Choroid plexus epithelial cell (primary cell): ENCODE measurements around the gene IGF2BP2.

Source experiments
- DNase-seq: peaks from one replicate; pipeline ENCODE4 v3.0.0-alpha.2; 2010; ENCODE audit warnings: low read depth
- H3K4me3 ChIP-seq: 2 replicates; pipeline ENCODE4 v1.5.1; 2011; ENCODE audit warnings: low read depth, mild to moderate bottlenecking, control low read depth, low read length, moderate library complexity
- TF ChIP-seq, protein P1 (sequence below): conservative IDR thresholded peaks from 2 replicates; pipeline ENCODE4 v1.5.1; 2011; ENCODE audit warnings: low read depth, mild to moderate bottlenecking, control low read depth, inconsistent platforms, low read length, moderate library complexity

The IGF2BP2 gene

DNA sequence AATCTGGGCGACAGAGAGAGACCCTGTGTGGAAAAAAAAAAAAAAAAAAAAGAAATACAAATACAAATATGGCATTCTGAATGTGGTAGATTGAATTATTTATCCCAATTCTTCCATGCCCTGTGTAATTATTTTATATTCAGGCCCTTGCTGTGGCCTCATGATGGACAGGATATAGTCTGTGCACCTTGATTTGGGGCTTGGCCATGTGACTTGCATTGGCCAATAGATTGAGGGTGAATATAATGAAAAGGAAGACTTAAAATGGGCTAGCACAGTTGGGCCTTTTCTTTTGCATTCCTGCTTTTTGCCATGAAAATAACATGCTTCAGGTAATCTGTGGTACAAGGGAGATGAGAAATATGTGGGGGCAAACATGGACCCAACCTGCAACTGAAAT lies 27.1 kb upstream of the IGF2BP2 start:
- TF ChIP-seq, protein P1, sequence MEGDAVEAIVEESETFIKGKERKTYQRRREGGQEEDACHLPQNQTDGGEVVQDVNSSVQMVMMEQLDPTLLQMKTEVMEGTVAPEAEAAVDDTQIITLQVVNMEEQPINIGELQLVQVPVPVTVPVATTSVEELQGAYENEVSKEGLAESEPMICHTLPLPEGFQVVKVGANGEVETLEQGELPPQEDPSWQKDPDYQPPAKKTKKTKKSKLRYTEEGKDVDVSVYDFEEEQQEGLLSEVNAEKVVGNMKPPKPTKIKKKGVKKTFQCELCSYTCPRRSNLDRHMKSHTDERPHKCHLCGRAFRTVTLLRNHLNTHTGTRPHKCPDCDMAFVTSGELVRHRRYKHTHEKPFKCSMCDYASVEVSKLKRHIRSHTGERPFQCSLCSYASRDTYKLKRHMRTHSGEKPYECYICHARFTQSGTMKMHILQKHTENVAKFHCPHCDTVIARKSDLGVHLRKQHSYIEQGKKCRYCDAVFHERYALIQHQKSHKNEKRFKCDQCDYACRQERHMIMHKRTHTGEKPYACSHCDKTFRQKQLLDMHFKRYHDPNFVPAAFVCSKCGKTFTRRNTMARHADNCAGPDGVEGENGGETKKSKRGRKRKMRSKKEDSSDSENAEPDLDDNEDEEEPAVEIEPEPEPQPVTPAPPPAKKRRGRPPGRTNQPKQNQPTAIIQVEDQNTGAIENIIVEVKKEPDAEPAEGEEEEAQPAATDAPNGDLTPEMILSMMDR = no peak
- no peak overlapping the region for H3K4me3 ChIP-seq
- no peak for DNase-seq

DNA sequence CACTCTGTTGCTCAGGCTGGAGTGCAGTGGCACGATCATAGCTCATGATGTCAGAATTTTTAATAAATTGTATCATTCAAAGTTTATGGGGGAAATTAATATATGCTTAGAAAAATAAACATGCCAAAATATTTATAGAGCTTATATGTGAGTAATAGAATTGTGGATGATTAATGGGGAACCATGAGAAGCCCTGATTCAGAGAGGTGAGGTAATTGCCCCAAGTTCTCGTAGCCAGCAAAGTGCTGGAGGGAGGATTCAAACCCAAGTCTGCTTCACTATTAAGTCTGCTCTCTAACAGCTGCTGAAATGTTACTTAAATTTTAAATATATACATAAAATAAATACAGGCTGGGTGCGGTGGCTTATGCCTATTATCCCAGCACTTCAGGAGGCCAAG lies 26.2 kb upstream of the IGF2BP2 start:
- TF ChIP-seq, protein P1 = no peak
- H3K4me3 ChIP-seq = no peak overlapping the region
- DNase-seq = no peak

DNA sequence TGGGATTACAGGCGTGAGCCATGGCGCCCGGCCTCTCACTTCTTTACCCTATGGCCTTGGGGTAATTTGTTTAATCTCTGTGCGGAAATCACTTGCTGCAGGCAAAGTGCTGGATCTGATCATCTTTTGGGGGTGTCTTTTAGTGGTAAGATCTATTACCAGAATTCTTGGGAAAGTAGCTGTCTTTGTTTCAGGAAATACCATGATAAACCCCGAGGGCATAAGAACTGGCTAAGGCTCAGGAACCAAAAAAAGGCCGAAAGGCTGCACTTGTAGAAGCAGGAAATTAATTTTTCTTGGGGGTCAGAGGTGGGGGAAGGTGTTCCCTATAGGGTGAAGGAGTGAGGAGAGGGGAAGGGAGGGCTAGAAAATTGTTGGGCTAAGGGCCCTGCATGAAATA lies 22.7 kb upstream of the IGF2BP2 start:
- H3K4me3 ChIP-seq = no peak overlapping the region
- TF ChIP-seq, protein P1 = no peak
- DNase-seq = no peak

DNA sequence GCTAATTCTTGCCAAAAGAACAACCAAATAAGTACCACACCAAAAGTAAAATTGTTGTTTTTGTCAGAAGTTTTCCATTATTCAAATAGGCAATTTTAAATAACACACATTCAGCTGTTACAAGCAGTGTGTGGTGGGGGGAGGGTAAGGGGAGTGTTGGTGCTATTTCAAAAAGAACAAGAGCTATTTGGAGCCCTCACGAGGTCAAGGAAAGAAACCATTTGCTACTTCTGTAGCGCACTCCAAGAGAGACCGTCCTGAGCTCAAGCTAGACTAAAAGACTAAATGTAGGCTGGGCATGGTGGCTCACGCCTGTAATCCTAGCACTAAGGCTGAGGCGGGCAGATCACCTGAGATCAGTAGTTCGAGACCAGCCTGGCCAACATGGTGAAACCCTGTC lies 21.2 kb upstream of the IGF2BP2 start:
- TF ChIP-seq, protein P1 = no peak
- DNase-seq = peak; percentile 36
- no peak overlapping the region for H3K4me3 ChIP-seq

DNA sequence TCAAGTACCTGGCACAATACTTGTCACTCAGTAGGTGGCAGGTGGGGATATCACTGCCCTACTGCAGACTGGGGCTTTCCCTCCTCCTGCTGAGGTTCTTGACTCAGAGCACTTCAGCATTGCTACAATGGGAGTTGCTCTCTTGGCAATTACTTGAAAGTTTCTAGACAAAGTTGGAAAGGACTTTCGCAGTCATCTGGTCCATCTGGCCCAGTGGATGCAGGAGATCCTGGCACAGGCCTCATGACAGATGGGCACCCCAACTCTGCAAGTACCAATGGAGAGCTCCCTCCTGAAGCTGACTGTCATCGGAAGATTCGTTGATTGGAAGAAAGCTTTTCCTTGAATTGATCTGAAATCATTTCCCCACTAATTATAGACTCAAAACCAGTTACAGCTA lies 19.2 kb upstream of the IGF2BP2 start:
- TF ChIP-seq, protein P1 = no peak

DNA sequence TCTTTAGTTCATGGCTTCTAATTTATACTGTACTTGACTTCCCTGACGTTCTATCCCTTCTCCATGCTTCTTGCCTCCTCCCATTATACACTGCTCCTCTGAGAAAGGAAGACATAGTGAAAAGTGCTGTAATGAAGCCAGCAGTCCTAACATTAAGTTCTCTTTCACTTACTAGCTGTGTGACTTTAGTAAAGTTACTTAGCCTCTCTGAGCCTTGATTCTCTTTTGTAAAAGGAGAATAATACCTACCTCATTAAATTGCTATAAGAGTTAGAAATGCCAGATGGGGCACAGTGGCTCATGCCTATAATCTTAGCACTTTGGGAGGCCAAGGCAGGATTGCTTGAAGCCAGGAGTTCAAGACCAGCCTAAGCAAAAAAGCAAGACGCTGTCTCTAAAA lies 18.8 kb upstream of the IGF2BP2 start:
- DNase-seq = no peak
- H3K4me3 ChIP-seq = no peak overlapping the region
- TF ChIP-seq, protein P1 = no peak

More for the DNA sequence above, 19.2 kb upstream of the IGF2BP2 start:
- H3K4me3 ChIP-seq = no peak overlapping the region
- DNase-seq = no peak

DNA sequence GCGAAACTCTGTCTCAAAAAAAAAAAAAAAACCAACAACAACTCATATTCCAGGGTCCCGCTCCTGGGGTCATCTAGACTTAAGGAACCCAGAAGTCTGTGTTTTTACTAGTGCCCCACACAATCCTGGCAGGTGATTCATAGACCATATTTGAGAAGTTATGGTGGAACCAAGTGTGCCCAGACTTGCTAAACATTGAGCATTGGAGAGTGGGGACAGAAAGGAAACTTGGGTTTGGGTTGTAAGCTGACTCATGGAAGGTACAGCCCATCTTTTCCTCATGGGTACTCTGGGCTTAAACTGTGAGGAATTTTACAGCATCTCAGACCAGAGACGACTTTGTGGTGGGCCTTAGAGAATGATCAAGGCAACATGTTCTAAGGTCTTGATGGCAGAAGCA lies 18.3 kb upstream of the IGF2BP2 start:
- TF ChIP-seq, protein P1 = no peak
- H3K4me3 ChIP-seq = no peak overlapping the region
- no peak for DNase-seq
